Measurements from ENCODE around the gene FSD1.

FSD1 gene

GRCh38 chr19:4303819-4304537 is 420 bp upstream of the FSD1 start:
- in situ Hi-C loops (cut with MboI; ENCODE audit: low pct_unique_long_range_greater_than_20kb, low sequenced_read_pairs, unreplicated experiment), result no loop called here
- no peak for TF ChIP-seq CTCF (IDR thresholded peaks at IDR 0.05; ENCODE audit: extremely low read depth, insufficient read depth, missing control alignments)
- DNase-seq (ENCODE audit: low spot score), result no peak

DNA sequence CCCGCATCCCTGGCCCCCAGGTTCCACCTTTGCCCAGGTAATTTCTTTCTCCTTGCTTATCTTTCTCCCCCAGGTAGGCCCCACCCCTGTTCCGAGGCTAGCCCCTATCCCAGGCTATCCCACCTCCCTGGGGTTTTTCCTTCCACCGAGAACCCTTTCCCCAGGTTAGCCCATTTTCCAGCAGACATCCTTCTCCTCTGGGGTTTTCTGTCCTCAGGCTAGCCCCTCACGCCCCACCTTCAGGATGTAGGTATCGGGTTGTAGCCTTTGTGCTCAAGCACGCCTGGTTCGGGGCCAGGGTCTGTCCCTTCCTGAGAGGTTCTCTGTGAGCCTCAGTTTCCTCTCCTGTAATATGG is 837 bp downstream of the FSD1 start:
- TF ChIP-seq CTCF (IDR thresholded peaks at IDR 0.05; ENCODE audit: extremely low read depth, insufficient read depth, missing control alignments), result no peak
- no peak for DNase-seq (ENCODE audit: low spot score)
- in situ Hi-C loops (cut with MboI; ENCODE audit: low pct_unique_long_range_greater_than_20kb, low sequenced_read_pairs, unreplicated experiment), result no loop called here

DNA sequence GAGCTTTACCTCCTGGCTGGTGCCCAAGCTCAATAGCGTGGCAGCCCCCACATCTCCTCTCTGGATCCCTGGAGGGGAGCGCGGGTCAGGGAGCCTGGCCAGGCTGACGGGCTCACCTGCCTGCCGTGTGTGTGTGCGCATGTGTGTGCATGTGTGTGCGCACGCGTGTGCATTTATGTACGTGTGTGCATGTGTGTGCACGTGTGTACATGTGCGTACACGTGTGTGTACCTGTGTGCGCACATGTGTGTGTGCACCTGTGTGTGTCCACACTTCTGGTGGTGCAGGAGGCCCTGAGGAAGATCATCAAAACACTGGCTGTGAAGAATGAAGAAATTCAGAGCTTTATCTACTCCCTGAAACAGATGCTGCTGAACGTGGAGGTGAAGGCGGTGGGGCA is 1.3 kb downstream of the FSD1 start:
- in situ Hi-C loops (cut with MboI; ENCODE audit: low pct_unique_long_range_greater_than_20kb, low sequenced_read_pairs, unreplicated experiment), result no loop called here

DNA sequence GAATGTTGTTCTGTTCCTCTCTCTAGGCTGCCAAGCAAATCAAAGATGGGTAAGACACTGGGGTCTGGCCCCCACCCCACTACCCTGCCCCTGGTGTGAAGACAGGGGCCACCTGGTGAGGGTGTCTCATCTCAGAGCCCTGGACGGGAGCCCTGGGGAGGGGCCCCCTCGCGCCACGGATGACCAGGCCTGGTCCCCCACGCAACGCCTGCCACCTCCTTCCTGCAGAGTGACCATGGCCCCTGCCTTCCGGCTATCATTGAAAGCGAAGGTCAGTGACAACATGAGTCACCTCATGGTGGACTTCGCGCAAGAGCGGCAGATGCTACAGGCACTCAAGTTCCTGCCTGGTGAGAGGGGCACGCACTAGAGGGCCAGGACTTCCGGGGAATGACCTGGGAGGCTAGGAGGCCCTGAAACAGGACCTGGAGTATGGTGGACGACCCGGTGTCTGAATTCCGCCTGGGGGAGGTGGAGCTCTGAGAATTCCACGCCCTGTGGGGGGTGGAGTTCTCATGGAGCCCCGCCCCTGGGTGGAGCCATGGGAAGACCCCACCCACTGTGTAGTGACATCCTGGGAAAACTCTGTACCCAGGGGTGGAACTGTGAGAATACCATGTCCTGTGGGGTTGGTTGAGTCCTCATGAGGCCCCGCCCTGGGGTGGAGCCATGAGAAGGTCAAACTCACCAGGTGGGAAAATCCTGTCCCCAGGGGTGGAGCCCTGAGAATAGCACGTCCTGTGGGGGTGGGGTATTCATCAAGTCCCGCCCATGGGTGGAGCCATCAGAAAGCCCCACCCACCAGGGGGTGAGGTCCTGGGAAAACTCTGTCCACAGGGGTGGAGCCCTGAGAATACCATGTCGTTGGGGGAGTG is 6.1 kb downstream of the FSD1 start:
- in situ Hi-C loops (cut with MboI; ENCODE audit: low pct_unique_long_range_greater_than_20kb, low sequenced_read_pairs, unreplicated experiment), result no loop called here

More for the DNA sequence above, 1.3 kb downstream of the FSD1 start:
- no peak for DNase-seq (ENCODE audit: low spot score)
- no peak for TF ChIP-seq CTCF (IDR thresholded peaks at IDR 0.05; ENCODE audit: extremely low read depth, insufficient read depth, missing control alignments)

GRCh38 chr19:4313847-4314490 is 9.6 kb downstream of the FSD1 start:
- no peak for TF ChIP-seq CTCF (IDR thresholded peaks at IDR 0.05; ENCODE audit: extremely low read depth, insufficient read depth, missing control alignments)
- in situ Hi-C loops (cut with MboI; ENCODE audit: low pct_unique_long_range_greater_than_20kb, low sequenced_read_pairs, unreplicated experiment), result no loop called here
- no peak for DNase-seq (ENCODE audit: low spot score)

More for the DNA sequence above, 6.1 kb downstream of the FSD1 start:
- no peak for TF ChIP-seq CTCF (IDR thresholded peaks at IDR 0.05; ENCODE audit: extremely low read depth, insufficient read depth, missing control alignments)
- DNase-seq (ENCODE audit: low spot score), result no peak

DNA sequence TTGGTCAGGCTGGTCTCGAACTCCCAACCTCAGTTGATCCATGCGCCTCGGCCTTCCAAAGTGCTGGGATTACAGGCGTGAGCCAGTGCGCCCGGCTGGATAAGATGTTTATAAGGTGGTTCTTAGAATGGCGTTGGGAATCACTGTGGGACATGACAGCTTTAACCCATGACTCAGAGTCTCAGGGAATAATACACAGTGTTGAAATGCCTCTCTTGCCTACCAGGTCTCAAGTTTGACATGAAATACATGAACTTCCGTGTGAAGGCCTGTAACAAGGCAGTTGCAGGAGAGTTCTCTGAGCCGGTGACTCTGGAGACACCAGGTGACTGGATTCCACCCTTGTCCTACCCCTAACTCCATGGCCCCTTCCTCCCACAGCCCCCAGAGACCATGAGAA is 12.6 kb downstream of the FSD1 start:
- no peak for DNase-seq (ENCODE audit: low spot score)
- in situ Hi-C loops (cut with MboI; ENCODE audit: low pct_unique_long_range_greater_than_20kb, low sequenced_read_pairs, unreplicated experiment), result no loop called here
- no peak for TF ChIP-seq CTCF (IDR thresholded peaks at IDR 0.05; ENCODE audit: extremely low read depth, insufficient read depth, missing control alignments)
